Cardiac muscle cell (in vitro differentiated cells and primary cell): ENCODE results near the gene HSPB1. TPM values are rescaled to one million over a fixed set of nuclear protein-coding genes. Genes with fewer than 3 reads are reported as not detected.
A peak's percentile ranks its signal among the peaks of the same experiment; 100 is the strongest.
"Not testable (repeated sequence)": the region's sequence is repeated elsewhere in the genome, so short reads cannot be mapped to it uniquely, and the experiment has no call there.

ENCODE experiments used
- DNase-seq, 2 donors: peaks; one replicate each; pipeline versions ENCODE4 v3.0.0 to v3.0.0-alpha.2; 2010 to 2017; ENCODE audit warnings: low read depth in 1 of 2, low spot score in 1 of 2
- H3K27ac ChIP-seq: fragments of 200-600 bp; sonication (generic); 2 replicates; pipeline ENCODE4 v1.5.1; 2016
- H3K27me3 ChIP-seq: fragments of 200-600 bp; sonication (generic); 2 replicates; pipeline ENCODE4 v1.6.0; 2016; ENCODE audit warnings: control low read depth
- H3K36me3 ChIP-seq: fragments of 200-600 bp; sonication (generic); 2 replicates; pipeline ENCODE4 v1.5.1; 2016; ENCODE audit warnings: control low read depth
- H3K4me1 ChIP-seq: fragments of 200-600 bp; sonication (generic); 2 replicates; pipeline ENCODE4 v1.8.1; 2017; ENCODE audit warnings: low read depth, mild to moderate bottlenecking, mixed run types
- H3K4me3 ChIP-seq: fragments of 200-600 bp; sonication (generic); 2 replicates; pipeline ENCODE4 v1.5.1; 2016; ENCODE audit warnings: mild to moderate bottlenecking
- H3K9me3 ChIP-seq: fragments of 200-600 bp; sonication (generic); 2 replicates; pipeline ENCODE4 v1.5.1; 2017; ENCODE audit warnings: low read depth, mild to moderate bottlenecking, control low read depth
- polyA plus RNA-seq: library from polyadenylated mRNA; unstranded; fragments of >200 nt; fragmentation: Nextera tagmentation; extraction: Ambion mirVana; gene quantifications from 2 replicates; pipeline ENCODE4 v1.2.1, GENCODE V29; 2016
- total RNA-seq: library from RNA; depleted of rRNA; stranded (reverse); fragments of >200 nt; gene quantifications from 2 replicates; pipeline ENCODE4 v1.2.3, GENCODE V29; 2016
- TF ChIP-seq, protein P1 (sequence below): IDR thresholded peaks from 2 replicates; pipeline ENCODE4 v1.5.1; 2012; ENCODE audit warnings: low read depth, mild to moderate bottlenecking, low read length

HSPB1 gene
- total and polyA plus RNA-seq, 2 experiments from 2014 or later, result 1,267 to 3,793 TPM

- no peak for DNase-seq
- peaks cover 15% of the 10 kb centered on the region for H3K4me1 ChIP-seq
- H3K9me3 ChIP-seq, result no peaks in the 10 kb centered on the region
- H3K4me3 ChIP-seq, result no peak overlapping the region
- no peak overlapping the region for H3K27ac ChIP-seq
- no peaks in the 10 kb centered on the region for H3K27me3 ChIP-seq
- no peaks in the 10 kb centered on the region for H3K36me3 ChIP-seq
- TF ChIP-seq, protein P1, sequence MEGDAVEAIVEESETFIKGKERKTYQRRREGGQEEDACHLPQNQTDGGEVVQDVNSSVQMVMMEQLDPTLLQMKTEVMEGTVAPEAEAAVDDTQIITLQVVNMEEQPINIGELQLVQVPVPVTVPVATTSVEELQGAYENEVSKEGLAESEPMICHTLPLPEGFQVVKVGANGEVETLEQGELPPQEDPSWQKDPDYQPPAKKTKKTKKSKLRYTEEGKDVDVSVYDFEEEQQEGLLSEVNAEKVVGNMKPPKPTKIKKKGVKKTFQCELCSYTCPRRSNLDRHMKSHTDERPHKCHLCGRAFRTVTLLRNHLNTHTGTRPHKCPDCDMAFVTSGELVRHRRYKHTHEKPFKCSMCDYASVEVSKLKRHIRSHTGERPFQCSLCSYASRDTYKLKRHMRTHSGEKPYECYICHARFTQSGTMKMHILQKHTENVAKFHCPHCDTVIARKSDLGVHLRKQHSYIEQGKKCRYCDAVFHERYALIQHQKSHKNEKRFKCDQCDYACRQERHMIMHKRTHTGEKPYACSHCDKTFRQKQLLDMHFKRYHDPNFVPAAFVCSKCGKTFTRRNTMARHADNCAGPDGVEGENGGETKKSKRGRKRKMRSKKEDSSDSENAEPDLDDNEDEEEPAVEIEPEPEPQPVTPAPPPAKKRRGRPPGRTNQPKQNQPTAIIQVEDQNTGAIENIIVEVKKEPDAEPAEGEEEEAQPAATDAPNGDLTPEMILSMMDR, result no peak
These were observed 7.9 kb downstream of the HSPB1 start for GRCh38 chr7:76310102-76310957.

DNA sequence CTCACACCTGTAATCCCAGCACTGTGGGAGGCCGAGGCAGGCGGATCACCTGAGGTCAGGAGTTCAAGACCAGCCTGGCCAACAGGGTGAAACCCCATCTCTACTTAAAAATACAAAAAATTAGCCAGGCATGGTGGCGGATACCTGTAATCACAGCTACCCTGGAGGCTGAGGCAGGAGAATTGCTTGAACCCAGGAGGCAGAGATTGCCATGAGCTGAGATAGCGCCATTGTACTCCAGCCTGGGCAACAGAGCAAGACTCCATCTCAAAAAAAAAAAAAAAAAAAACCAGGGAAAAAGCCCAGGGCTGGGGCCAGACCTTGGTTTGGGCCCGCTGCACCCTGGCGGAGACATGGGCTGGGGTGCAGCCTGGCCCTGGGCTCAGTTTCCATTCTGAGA is 9.4 kb downstream of the HSPB1 start:
- not testable (repeated sequence) for H3K4me1 ChIP-seq, H3K27me3 ChIP-seq, H3K4me3 ChIP-seq, DNase-seq, H3K9me3 ChIP-seq, H3K27ac ChIP-seq, H3K36me3 ChIP-seq

GRCh38 chr7:76314042-76314721 is 11.7 kb downstream of the HSPB1 start:
- no peaks in the 10 kb centered on the region for H3K36me3 ChIP-seq
- H3K4me3 ChIP-seq, result no peak overlapping the region
- H3K9me3 ChIP-seq, result no peaks in the 10 kb centered on the region
- DNase-seq, result peak; percentile 95 to 96
- no peak overlapping the region for H3K27ac ChIP-seq
- TF ChIP-seq, protein P1, result peak; percentile 100
- peaks cover 9% of the 10 kb centered on the region for H3K4me1 ChIP-seq
- H3K27me3 ChIP-seq, result no peaks in the 10 kb centered on the region

GRCh38 chr7:76314740-76315139 is 12.3 kb downstream of the HSPB1 start:
- H3K4me1 ChIP-seq, result peaks cover 12% of the 10 kb centered on the region
- not testable (repeated sequence) for DNase-seq, H3K27ac ChIP-seq, H3K4me3 ChIP-seq, H3K36me3 ChIP-seq, H3K27me3 ChIP-seq, H3K9me3 ChIP-seq

- Histone ChIP-seq H3K27me3 (no peaks in the 10 kb centered on the region), H3K9me3 (no peaks in the 10 kb centered on the region), H3K4me3 (no peak overlapping the region), H3K27ac (no peak overlapping the region), H3K4me1 (peaks cover 12% of the 10 kb centered on the region), H3K36me3 (no peaks in the 10 kb centered on the region)
- TF ChIP-seq, protein P1, result no peak
- no peak for DNase-seq
These were observed 12.9 kb downstream of the HSPB1 start for GRCh38 chr7:76315364-76315763.

DNA sequence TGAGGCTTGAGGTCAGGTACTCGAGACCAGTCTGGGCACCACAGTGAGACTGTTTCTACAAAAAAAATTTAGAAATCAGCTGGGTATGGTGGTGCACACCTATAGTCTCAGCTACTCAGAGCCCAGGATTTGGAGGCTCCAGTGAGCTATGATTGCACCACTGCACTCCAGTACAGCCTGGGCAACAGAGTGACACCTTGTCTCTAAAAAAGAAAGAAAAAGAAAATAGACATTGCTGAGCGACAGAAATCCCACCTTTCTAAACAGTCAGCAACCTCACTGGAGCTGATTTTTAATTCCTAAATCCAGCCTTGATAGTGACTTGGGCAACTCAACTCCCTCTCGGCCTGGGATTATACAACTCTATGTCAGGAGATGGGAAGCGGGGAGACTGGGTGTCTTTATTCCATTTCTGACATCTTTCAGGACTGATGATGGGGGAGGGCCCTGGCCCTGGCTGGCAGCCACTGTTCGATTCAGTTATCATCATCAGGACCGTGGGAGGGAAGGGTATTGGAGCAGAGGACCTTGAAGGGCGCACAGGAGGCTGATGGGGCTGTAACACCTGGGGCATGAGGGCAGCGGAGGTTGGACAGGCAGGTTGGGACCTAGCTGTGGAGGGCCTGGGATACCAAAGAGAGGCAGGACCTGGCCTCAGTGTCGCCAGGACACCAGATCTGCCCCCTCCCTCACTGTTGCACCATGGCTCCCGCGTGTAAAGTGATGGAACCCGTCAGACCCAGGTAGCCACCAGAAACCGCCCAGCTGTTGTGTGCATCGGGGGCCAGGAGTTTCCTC is 14.7 kb downstream of the HSPB1 start:
- H3K9me3 ChIP-seq, result no peaks in the 10 kb centered on the region
- H3K4me1 ChIP-seq, result peaks cover 12% of the 10 kb centered on the region
- H3K27ac ChIP-seq, result peak overlapping the region; percentile 24
- no peaks in the 10 kb centered on the region for H3K27me3 ChIP-seq
- H3K4me3 ChIP-seq, result peak overlapping the region; percentile 50
- TF ChIP-seq, protein P1, result no peak
- DNase-seq, result no peak
- H3K36me3 ChIP-seq, result no peaks in the 10 kb centered on the region
